Kidney epithelial cell (primary cell): ENCODE results near the gene FBXW7. TPM values are rescaled to one million over a fixed set of nuclear protein-coding genes. Genes with fewer than 3 reads are reported as not detected.

ENCODE experiments used
- DNase-seq: peaks from one replicate; pipeline ENCODE4 v3.0.0-alpha.2; 2010; ENCODE audit warnings: low read depth
- H3K27me3 ChIP-seq: 2 replicates; pipeline ENCODE4 v1.6.0; 2011; ENCODE audit warnings: low read length; ENCODE audit not compliant: control insufficient read depth, insufficient read depth
- H3K36me3 ChIP-seq: 2 replicates; pipeline ENCODE4 v1.5.1; 2011; ENCODE audit warnings: low read length; ENCODE audit not compliant: control insufficient read depth, insufficient read depth
- H3K4me3 ChIP-seq: 2 replicates; pipeline ENCODE4 v1.5.1; 2011; ENCODE audit warnings: low read depth, mild to moderate bottlenecking, control low read depth, low read length
- CTCF ChIP-seq: IDR thresholded peaks from 2 replicates; pipeline ENCODE4 v1.5.1; 2011; ENCODE audit warnings: mild to moderate bottlenecking, moderate library complexity, low read length, control low read depth, inconsistent platforms; ENCODE audit not compliant: insufficient read depth, poor library complexity, severe bottlenecking
- total RNA-seq: library from RNA; depleted of rRNA; stranded (reverse); fragments of >200 nt; gene quantifications from 2 replicates; pipeline ENCODE4 v1.2.3, GENCODE V29; 2015

Gene FBXW7
- total RNA-seq, 1 donor from 2014 or later = 29.8 TPM

GRCh38 chr4:152331042-152331441 is 204.8 kb downstream of the FBXW7 start:
- no peak for DNase-seq
- TF ChIP-seq CTCF = no peak
- no peaks in the 10 kb centered on the region for H3K36me3 ChIP-seq
- H3K4me3 ChIP-seq = no peak overlapping the region
- no peaks in the 10 kb centered on the region for H3K27me3 ChIP-seq

- Histone ChIP-seq H3K36me3 (no peaks in the 10 kb centered on the region), H3K4me3 (no peak overlapping the region), H3K27me3 (no peaks in the 10 kb centered on the region)
- no peak for DNase-seq
- no peak for TF ChIP-seq CTCF
These were observed 207.3 kb downstream of the FBXW7 start for GRCh38 chr4:152328582-152328981.

GRCh38 chr4:152327606-152328453 is 208.1 kb downstream of the FBXW7 start:
- no peaks in the 10 kb centered on the region for H3K36me3 ChIP-seq
- no peak overlapping the region for H3K4me3 ChIP-seq
- no peak for TF ChIP-seq CTCF
- H3K27me3 ChIP-seq = no peaks in the 10 kb centered on the region
- no peak for DNase-seq

GRCh38 chr4:152325831-152326230 is 210.1 kb downstream of the FBXW7 start:
- H3K36me3 ChIP-seq = no peaks in the 10 kb centered on the region
- TF ChIP-seq CTCF = no peak
- no peak for DNase-seq
- no peaks in the 10 kb centered on the region for H3K27me3 ChIP-seq
- H3K4me3 ChIP-seq = no peak overlapping the region

- Histone ChIP-seq H3K36me3 (no peaks in the 10 kb centered on the region), H3K27me3 (no peaks in the 10 kb centered on the region), H3K4me3 (no peak overlapping the region)
- no peak for TF ChIP-seq CTCF
- no peak for DNase-seq
These were observed 212.7 kb downstream of the FBXW7 start for GRCh38 chr4:152323221-152323620.

- Histone ChIP-seq H3K4me3 (no peak overlapping the region), H3K36me3 (no peaks in the 10 kb centered on the region), H3K27me3 (no peaks in the 10 kb centered on the region)
- DNase-seq = no peak
- no peak for TF ChIP-seq CTCF
These were observed 213.2 kb downstream of the FBXW7 start for GRCh38 chr4:152322656-152323055.
